Mammary epithelial cell (primary cell): ENCODE results near the gene TMEM245.

Experiments
- CTCF ChIP-seq, 2 donors: IDR thresholded peaks in 1 of 2; conservative IDR thresholded peaks in 1 of 2; 2 replicates each; pipeline ENCODE4 v1.5.1; 2011 to 2012; ENCODE audit warnings: inconsistent platforms in 2 of 2, low read length in 2 of 2, mild to moderate bottlenecking in 2 of 2, control low read depth in 1 of 2, low read depth in 1 of 2; ENCODE audit not compliant: insufficient read depth in 1 of 2; ENCODE audit errors: extremely low read depth in 1 of 2
- EZH2 ChIP-seq: IDR thresholded peaks from 2 replicates; pipeline ENCODE4 v1.6.1; 2012; ENCODE audit warnings: low read length, inconsistent platforms, borderline replicate concordance

- TF ChIP-seq CTCF (conservative IDR thresholded peaks at IDR 0.05 in 1 of 2, IDR thresholded peaks at IDR 0.05 in 1 of 2; ENCODE audit: extremely low read depth in 1 of 2, insufficient read depth in 1 of 2, low read depth in 1 of 2, low read length in 2 of 2) (no peak), EZH2 (no peak)
Observed at GRCh38 chr9:109117856-109118807, 1.6 kb downstream of the TMEM245 start.
